WTC11 (cell line): ENCODE measurements around the gene SLC18A2. TPM values are rescaled to one million over a fixed set of nuclear protein-coding genes. Genes with fewer than 3 reads are reported as not detected.

Source experiments
- ATAC-seq: fragments of 200-7000 bp; cut with Tn5 transposase; 2 replicates; pipeline ENCODE4 v1.10.0; 2021; ENCODE audit warnings: mild to moderate bottlenecking, moderate library complexity
- CTCF ChIA-PET: fragments of 300-600 bp; sonication (Branson Sonifier 250); formaldehyde crosslinking; loops from one replicate; lab custom pipeline; 2021; ENCODE audit warnings: antibody characterized with exemption; lab: Charles Lee
- POLR2A ChIA-PET: fragments of 350-600 bp; sonication (Branson Sonifier 250); formaldehyde crosslinking; loops from one replicate; lab custom pipeline; 2021; ENCODE audit warnings: antibody characterized with exemption; lab: Charles Lee
- DNase-seq: peaks from one replicate; pipeline ENCODE4 v3.0.0; 2021; ENCODE audit warnings: low spot score
- H3K27ac Mint-ChIP-seq: 2 replicates; pipeline ENCODE4 v1.8.0; 2021; ENCODE audit warnings: mixed read lengths
- H3K27me3 Mint-ChIP-seq: 2 replicates; pipeline ENCODE4 v1.8.0; 2021; ENCODE audit warnings: low read depth, mild to moderate bottlenecking, moderate library complexity, mixed read lengths
- H3K36me3 Mint-ChIP-seq: 2 replicates; pipeline ENCODE4 v1.8.0; 2021; ENCODE audit warnings: mixed read lengths
- H3K4me1 Mint-ChIP-seq: 2 replicates; pipeline ENCODE4 v1.8.0; 2022; ENCODE audit warnings: mixed read lengths
- H3K4me3 Mint-ChIP-seq: 2 replicates; pipeline ENCODE4 v1.8.0; 2021; ENCODE audit warnings: mild to moderate bottlenecking, moderate library complexity, mixed read lengths
- H3K9me3 Mint-ChIP-seq: 2 replicates; pipeline ENCODE4 v1.8.0; 2021; ENCODE audit warnings: mixed read lengths
- ATF1 ChIP-seq: sonication (generic); formaldehyde crosslinking; IDR thresholded peaks from 2 replicates; pipeline ENCODE4 v1.8.1; 2023; ENCODE audit warnings: mild to moderate bottlenecking, moderate library complexity, missing genetic modification reagents
- FOXP1 ChIP-seq: sonication (generic); formaldehyde crosslinking; IDR thresholded peaks from 2 replicates; pipeline ENCODE4 v1.8.0; 2022; ENCODE audit warnings: missing genetic modification reagents, mild to moderate bottlenecking, moderate library complexity, borderline replicate concordance
- FOXP4 ChIP-seq: sonication (generic); formaldehyde crosslinking; IDR thresholded peaks from 2 replicates; pipeline ENCODE4 v1.8.0; 2022; ENCODE audit warnings: mild to moderate bottlenecking, missing genetic modification reagents
- GABPB1 ChIP-seq: sonication (generic); formaldehyde crosslinking; IDR thresholded peaks from 2 replicates; pipeline ENCODE4 v1.8.1; 2023; ENCODE audit warnings: mild to moderate bottlenecking, missing genetic modification reagents
- GRHL2 ChIP-seq: fragments of 250-450 bp; sonication (Bioruptor Pico); IDR thresholded peaks from 2 replicates; pipeline ENCODE4 v1.8.0; 2022; ENCODE audit warnings: mild to moderate bottlenecking, moderate library complexity; ENCODE audit not compliant: insufficient replicate concordance, severe bottlenecking
- GTF2I ChIP-seq: fragments of 250-450 bp; sonication (Bioruptor Pico); conservative IDR thresholded peaks from 2 replicates; pipeline ENCODE4 v1.4.0; 2021; ENCODE audit warnings: mild to moderate bottlenecking
- HMGA2 ChIP-seq: fragments of 250-450 bp; sonication (Bioruptor Pico); IDR thresholded peaks from 2 replicates; pipeline ENCODE4 v1.4.0; 2021; ENCODE audit warnings: mild to moderate bottlenecking, moderate library complexity
- HMGXB4 ChIP-seq: sonication (generic); formaldehyde crosslinking; IDR thresholded peaks from 2 replicates; pipeline ENCODE4 v1.8.1; 2023; ENCODE audit warnings: mild to moderate bottlenecking, moderate library complexity, missing genetic modification reagents
- IRF2 ChIP-seq: sonication (generic); formaldehyde crosslinking; IDR thresholded peaks from 2 replicates; pipeline ENCODE4 v1.8.0; 2022; ENCODE audit warnings: low read depth, missing genetic modification reagents, borderline replicate concordance
- JAZF1 ChIP-seq: fragments of 250-450 bp; sonication (Bioruptor Pico); IDR thresholded peaks from 2 replicates; pipeline ENCODE4 v1.9.0; 2021; ENCODE audit warnings: moderate library complexity, mild to moderate bottlenecking, inconsistent platforms
- MAX ChIP-seq: sonication (generic); formaldehyde crosslinking; IDR thresholded peaks from 2 replicates; pipeline ENCODE4 v1.8.0; 2022; ENCODE audit warnings: mild to moderate bottlenecking, missing genetic modification reagents
- MXD4 ChIP-seq: fragments of 250-450 bp; sonication (Bioruptor Pico); IDR thresholded peaks from 2 replicates; pipeline ENCODE4 v1.8.0; 2021; ENCODE audit warnings: mild to moderate bottlenecking, moderate library complexity, borderline replicate concordance
- NFATC4 ChIP-seq: fragments of 250-450 bp; sonication (Bioruptor Pico); IDR thresholded peaks from 2 replicates; pipeline ENCODE4 v1.9.0; 2021; ENCODE audit warnings: mild to moderate bottlenecking
- NFE2L1 ChIP-seq: sonication (generic); formaldehyde crosslinking; IDR thresholded peaks from 2 replicates; pipeline ENCODE4 v1.8.1; 2023; ENCODE audit warnings: missing genetic modification reagents
- NR3C1 ChIP-seq: sonication (generic); formaldehyde crosslinking; conservative IDR thresholded peaks from 2 replicates; pipeline ENCODE4 v1.8.1; 2023; ENCODE audit warnings: low read depth, mild to moderate bottlenecking, missing genetic modification reagents
- OVOL2 ChIP-seq: fragments of 250-450 bp; sonication (Bioruptor Pico); IDR thresholded peaks from 2 replicates; pipeline ENCODE4 v1.9.0; 2021; ENCODE audit warnings: mild to moderate bottlenecking, borderline replicate concordance
- RORB ChIP-seq: fragments of 250-450 bp; sonication (Bioruptor Pico); IDR thresholded peaks from 2 replicates; pipeline ENCODE4 v1.9.0; 2021; ENCODE audit warnings: mild to moderate bottlenecking
- ZNF219 ChIP-seq: sonication (generic); formaldehyde crosslinking; IDR thresholded peaks from 2 replicates; pipeline ENCODE4 v1.8.0; 2023; ENCODE audit warnings: missing genetic modification reagents, mild to moderate bottlenecking, borderline replicate concordance
- total RNA-seq: library from RNA; stranded (reverse); gene quantifications from 3 replicates; pipeline ENCODE4 v1.2.3, GENCODE V29; 2021
- TF ChIP-seq, protein P1 (sequence below): fragments of 250-450 bp; sonication (Bioruptor Pico); IDR thresholded peaks from 2 replicates; pipeline ENCODE4 v1.9.0; 2021; ENCODE audit warnings: mild to moderate bottlenecking, borderline replicate concordance
- TF ChIP-seq, protein P2 (sequence below): sonication (generic); formaldehyde crosslinking; IDR thresholded peaks from 2 replicates; pipeline ENCODE4 v1.8.1; 2023; ENCODE audit warnings: mild to moderate bottlenecking, missing genetic modification reagents, moderate library complexity
- TF ChIP-seq, protein P3 (sequence below): fragments of 250-450 bp; sonication (Bioruptor Pico); IDR thresholded peaks from 2 replicates; pipeline ENCODE4 v1.9.0; 2021; ENCODE audit warnings: mild to moderate bottlenecking

The SLC18A2 gene
- total RNA-seq, 1 experiment from 2014 or later = 5.9 TPM

DNA sequence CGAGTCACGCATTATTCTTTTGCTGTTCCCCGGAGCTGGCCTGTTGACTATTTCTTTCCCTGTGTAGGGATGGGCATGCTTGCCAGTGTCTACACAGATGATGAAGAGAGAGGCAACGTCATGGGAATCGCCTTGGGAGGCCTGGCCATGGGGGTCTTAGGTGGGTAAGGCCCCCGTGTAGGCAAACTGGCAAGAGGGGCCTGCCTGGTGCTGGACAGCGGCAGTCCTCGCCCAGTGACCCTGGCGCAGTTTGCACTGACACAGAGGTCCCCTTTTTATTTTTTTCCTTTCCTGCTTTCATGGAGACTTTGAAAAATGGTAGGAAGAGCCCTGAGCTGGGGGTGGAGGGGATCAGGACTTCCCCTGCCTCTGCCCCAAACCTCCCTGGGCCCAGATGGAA lies 13.4 kb downstream of the SLC18A2 start:
- H3K27ac Mint-ChIP-seq = no peak overlapping the region
- no peak overlapping the region for H3K4me3 Mint-ChIP-seq

DNA sequence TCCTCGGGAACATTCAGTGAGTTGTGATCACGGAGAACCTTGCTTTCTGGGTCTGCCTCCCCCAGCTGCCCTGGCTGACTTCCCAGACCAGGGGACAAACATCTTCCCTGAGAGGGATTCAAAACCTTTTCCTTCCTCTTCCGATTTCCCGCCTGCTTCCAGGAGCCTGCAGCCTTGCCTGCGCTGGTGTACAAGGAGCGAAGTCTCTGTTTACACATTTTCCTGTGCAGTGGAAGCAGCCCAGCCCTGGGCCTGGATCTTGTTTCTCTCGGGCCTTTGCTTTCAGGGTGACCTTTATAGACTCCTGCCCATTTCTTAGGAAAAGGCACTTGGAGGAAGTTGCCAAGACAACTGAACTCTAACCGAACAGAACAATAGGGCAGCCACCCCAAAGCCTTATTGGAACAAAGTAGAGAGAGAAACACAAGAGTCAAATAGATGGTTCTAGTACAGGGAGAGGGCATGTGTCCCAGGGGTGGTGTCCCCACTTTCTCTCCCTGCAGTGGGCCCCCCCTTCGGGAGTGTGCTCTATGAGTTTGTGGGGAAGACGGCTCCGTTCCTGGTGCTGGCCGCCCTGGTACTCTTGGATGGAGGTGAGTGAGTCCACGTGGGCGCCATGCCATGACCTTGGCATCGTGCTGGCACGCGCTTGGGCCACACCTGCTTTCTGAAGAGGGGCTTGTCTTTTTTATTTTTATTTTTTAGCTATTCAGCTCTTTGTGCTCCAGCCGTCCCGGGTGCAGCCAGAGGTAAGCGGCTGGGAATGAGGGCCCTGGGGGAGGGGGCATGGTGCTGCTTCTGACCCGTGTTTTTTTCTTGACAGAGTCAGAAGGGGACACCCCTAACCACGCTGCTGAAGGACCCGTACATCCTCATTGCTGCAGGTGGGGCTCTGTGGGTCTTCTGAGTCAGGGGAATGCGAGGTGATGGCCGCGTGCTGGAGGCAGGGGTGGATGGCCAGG lies 14.1 kb downstream of the SLC18A2 start:
- ChIA-PET CTCF (interaction anchor here (1.0 kb wide), 1 partner anchor 64 kb away, joined by 3 read pairs; no protein-coding TSS in a partner anchor), POLR2A (no interaction called here)
- Mint-ChIP-seq H3K27ac (no peak overlapping the region; the same call in 1 of the 2 replicates), H3K4me3 (no peak overlapping the region), H3K27me3 (no peaks in the 10 kb centered on the region), H3K4me1 (peaks cover 42% of the 10 kb centered on the region), H3K9me3 (no peaks in the 10 kb centered on the region), H3K36me3 (no peaks in the 10 kb centered on the region)
- ATAC-seq (no peak), DNase-seq (no peak)
- no peak for TF ChIP-seq HMGXB4 (CRISPR knock-in tag)
- TF ChIP-seq FOXP4 = no peak
- no peak for TF ChIP-seq IRF2 (CRISPR knock-in tag)
- no peak for TF ChIP-seq MAX (CRISPR knock-in tag)
- no peak for TF ChIP-seq ZNF219 (CRISPR knock-in tag)

More for the DNA sequence above, 13.4 kb downstream of the SLC18A2 start:
- Mint-ChIP-seq H3K4me1 (peaks cover 35% of the 10 kb centered on the region), H3K27me3 (no peaks in the 10 kb centered on the region), H3K9me3 (no peaks in the 10 kb centered on the region), H3K36me3 (no peaks in the 10 kb centered on the region)
- DNase-seq (no peak), ATAC-seq (no peak)
- TF ChIP-seq OVOL2 (CRISPR knock-in tag) (no peak), HMGA2 (CRISPR knock-in tag) (no peak), NR3C1 (no peak), FOXP1 (CRISPR knock-in tag) (no peak), RORB (CRISPR knock-in tag) (no peak), GTF2I (CRISPR knock-in tag) (no peak), NFATC4 (CRISPR knock-in tag) (no peak), MXD4 (no peak), NFE2L1 (CRISPR knock-in tag) (no peak), ATF1 (CRISPR knock-in tag) (no peak), FOXP4 (no peak), GABPB1 (CRISPR knock-in tag) (no peak), GRHL2 (no peak), JAZF1 (no peak)
- TF ChIP-seq, protein P1, sequence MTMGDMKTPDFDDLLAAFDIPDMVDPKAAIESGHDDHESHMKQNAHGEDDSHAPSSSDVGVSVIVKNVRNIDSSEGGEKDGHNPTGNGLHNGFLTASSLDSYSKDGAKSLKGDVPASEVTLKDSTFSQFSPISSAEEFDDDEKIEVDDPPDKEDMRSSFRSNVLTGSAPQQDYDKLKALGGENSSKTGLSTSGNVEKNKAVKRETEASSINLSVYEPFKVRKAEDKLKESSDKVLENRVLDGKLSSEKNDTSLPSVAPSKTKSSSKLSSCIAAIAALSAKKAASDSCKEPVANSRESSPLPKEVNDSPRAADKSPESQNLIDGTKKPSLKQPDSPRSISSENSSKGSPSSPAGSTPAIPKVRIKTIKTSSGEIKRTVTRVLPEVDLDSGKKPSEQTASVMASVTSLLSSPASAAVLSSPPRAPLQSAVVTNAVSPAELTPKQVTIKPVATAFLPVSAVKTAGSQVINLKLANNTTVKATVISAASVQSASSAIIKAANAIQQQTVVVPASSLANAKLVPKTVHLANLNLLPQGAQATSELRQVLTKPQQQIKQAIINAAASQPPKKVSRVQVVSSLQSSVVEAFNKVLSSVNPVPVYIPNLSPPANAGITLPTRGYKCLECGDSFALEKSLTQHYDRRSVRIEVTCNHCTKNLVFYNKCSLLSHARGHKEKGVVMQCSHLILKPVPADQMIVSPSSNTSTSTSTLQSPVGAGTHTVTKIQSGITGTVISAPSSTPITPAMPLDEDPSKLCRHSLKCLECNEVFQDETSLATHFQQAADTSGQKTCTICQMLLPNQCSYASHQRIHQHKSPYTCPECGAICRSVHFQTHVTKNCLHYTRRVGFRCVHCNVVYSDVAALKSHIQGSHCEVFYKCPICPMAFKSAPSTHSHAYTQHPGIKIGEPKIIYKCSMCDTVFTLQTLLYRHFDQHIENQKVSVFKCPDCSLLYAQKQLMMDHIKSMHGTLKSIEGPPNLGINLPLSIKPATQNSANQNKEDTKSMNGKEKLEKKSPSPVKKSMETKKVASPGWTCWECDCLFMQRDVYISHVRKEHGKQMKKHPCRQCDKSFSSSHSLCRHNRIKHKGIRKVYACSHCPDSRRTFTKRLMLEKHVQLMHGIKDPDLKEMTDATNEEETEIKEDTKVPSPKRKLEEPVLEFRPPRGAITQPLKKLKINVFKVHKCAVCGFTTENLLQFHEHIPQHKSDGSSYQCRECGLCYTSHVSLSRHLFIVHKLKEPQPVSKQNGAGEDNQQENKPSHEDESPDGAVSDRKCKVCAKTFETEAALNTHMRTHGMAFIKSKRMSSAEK (CRISPR knock-in tag) = no peak
- TF ChIP-seq, protein P2, sequence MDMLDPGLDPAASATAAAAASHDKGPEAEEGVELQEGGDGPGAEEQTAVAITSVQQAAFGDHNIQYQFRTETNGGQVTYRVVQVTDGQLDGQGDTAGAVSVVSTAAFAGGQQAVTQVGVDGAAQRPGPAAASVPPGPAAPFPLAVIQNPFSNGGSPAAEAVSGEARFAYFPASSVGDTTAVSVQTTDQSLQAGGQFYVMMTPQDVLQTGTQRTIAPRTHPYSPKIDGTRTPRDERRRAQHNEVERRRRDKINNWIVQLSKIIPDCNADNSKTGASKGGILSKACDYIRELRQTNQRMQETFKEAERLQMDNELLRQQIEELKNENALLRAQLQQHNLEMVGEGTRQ = no peak
- TF ChIP-seq, protein P3, sequence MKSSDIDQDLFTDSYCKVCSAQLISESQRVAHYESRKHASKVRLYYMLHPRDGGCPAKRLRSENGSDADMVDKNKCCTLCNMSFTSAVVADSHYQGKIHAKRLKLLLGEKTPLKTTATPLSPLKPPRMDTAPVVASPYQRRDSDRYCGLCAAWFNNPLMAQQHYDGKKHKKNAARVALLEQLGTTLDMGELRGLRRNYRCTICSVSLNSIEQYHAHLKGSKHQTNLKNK (CRISPR knock-in tag) = no peak
- ChIA-PET CTCF (no interaction called here), POLR2A (no interaction called here)
